GM12878 (cell line): Measurements from ENCODE around the gene ODC1. TPM values are rescaled to one million over a fixed set of nuclear protein-coding genes. Genes with fewer than 3 reads are reported as not detected.
"Not testable (repeated sequence)": the region's sequence is repeated elsewhere in the genome, so short reads cannot be mapped to it uniquely, and the experiment has no call there.

Experiments
- ATAC-seq: fragments of 200-7000 bp; cut with Tn5 transposase; 3 replicates; pipeline ENCODE4 v1.9.1; 2020; ENCODE audit warnings: mild to moderate bottlenecking, moderate library complexity
- BruUV-seq: library from RNA; stranded (reverse); fragments of 400-500 nt; replicated peaks from 2 replicates; lab custom pipeline; 2021; lab: Mats Ljungman, UMichigan
- CTCF ChIA-PET: fragments of 300-600 bp; sonication (Branson Sonifier 250); formaldehyde crosslinking; extraction: SDS; loops from one replicate; lab custom pipeline; 2021; ENCODE audit warnings: inconsistent platforms; lab: Yijun Ruan, JAX
- POLR2A ChIA-PET: fragments of 350-600 bp; formaldehyde crosslinking; extraction: SDS; loops from one replicate; lab custom pipeline; 2021; ENCODE audit warnings: inconsistent platforms; lab: Charles Lee
- RAD21 ChIA-PET: fragments of 300-600 bp; sonication (Branson Sonifier 250); formaldehyde crosslinking; loops from one replicate; lab custom pipeline; 2023; ENCODE audit warnings: antibody characterized with exemption; ENCODE audit not compliant: unreplicated experiment; lab: Charles Lee
- SMC1A ChIA-PET: fragments of 300-600 bp; sonication (Branson Sonifier 250); formaldehyde crosslinking; loops from one replicate; lab custom pipeline; 2023; ENCODE audit not compliant: unreplicated experiment, uncharacterized antibody; lab: Charles Lee
- DNase-seq: peaks from one replicate; pipeline ENCODE4 v3.0.0-alpha.2; 2011; ENCODE audit warnings: low read depth, low spot score
- FAIRE-seq: peaks from 3 replicates; lab custom pipeline; 2011; peaks lifted over from hg19 to GRCh38; lab: Jason Lieb, UNC
- H2AFZ ChIP-seq: 2 replicates; pipeline ENCODE4 v1.6.0; 2011; ENCODE audit warnings: low read depth, low read length, control low read depth; ENCODE audit not compliant: control insufficient read depth
- H3K27ac ChIP-seq: 2 replicates; pipeline ENCODE4 v1.5.1; 2011; ENCODE audit warnings: control low read depth; ENCODE audit not compliant: control insufficient read depth, insufficient read depth
- H3K27me3 ChIP-seq, 2 experiments: replicated peaks in 1 of 2; 2 replicates each; pipeline versions ENCODE4 v1.6.0 to v1.6.1; 2011; ENCODE audit warnings: low read length in 1 of 2; ENCODE audit not compliant: control insufficient read depth in 2 of 2, insufficient read depth in 2 of 2
- H3K36me3 ChIP-seq, 2 experiments: 2 replicates each; pipeline ENCODE4 v1.5.1; 2011; ENCODE audit warnings: low read length in 1 of 2; ENCODE audit not compliant: control insufficient read depth in 2 of 2, insufficient read depth in 2 of 2
- H3K4me1 ChIP-seq: 2 replicates; pipeline ENCODE4 v1.6.1; 2011; ENCODE audit warnings: mild to moderate bottlenecking, low read length, moderate library complexity, mixed read lengths; ENCODE audit not compliant: control insufficient read depth, insufficient read depth
- H3K4me2 ChIP-seq: 2 replicates; pipeline ENCODE4 v1.6.0; 2011; ENCODE audit warnings: control low read depth; ENCODE audit not compliant: control insufficient read depth, insufficient read depth
- H3K4me3 ChIP-seq: fragments of 200-600 bp; sonication (generic); 2 replicates; pipeline ENCODE4 v1.5.1; 2016
- H3K79me2 ChIP-seq: 2 replicates; pipeline ENCODE4 v1.6.0; 2011; ENCODE audit warnings: low read length; ENCODE audit not compliant: control insufficient read depth, insufficient read depth
- H3K9ac ChIP-seq: 2 replicates; pipeline ENCODE4 v1.8.0; 2011; ENCODE audit warnings: low read length, control low read depth, mixed read lengths; ENCODE audit not compliant: control insufficient read depth, insufficient read depth
- H3K9me3 ChIP-seq: replicated peaks from 3 replicates; pipeline ENCODE4 v1.5.1; 2011; ENCODE audit warnings: mild to moderate bottlenecking, low read length; ENCODE audit not compliant: control insufficient read depth, insufficient read depth
- H4K20me1 ChIP-seq: 2 replicates; pipeline ENCODE4 v1.6.0; 2011; ENCODE audit not compliant: control insufficient read depth, insufficient read depth
- TCF7 ChIP-seq: IDR thresholded peaks from 2 replicates; pipeline ENCODE4 v1.6.1; 2014; ENCODE audit warnings: antibody characterized with exemption, borderline replicate concordance
- WGBS: methylation state at CpG from one replicate; pipeline ENCODE4 v1.1.6; 2016; ENCODE audit warnings: low lambda C conversion rate; ENCODE audit not compliant: insufficient replicate concordance, insufficient coverage; ENCODE audit errors: missing lambda C conversion rate; 5-methylcytosine and 5-hydroxymethylcytosine counted together
- in situ Hi-C: fragments of 300-500 bp; cut with MboI; formaldehyde crosslinking; loops from 9 replicates; pipeline ENCODE4 v1.14.3; 2018; ENCODE audit warnings: mixed read lengths
- intact Hi-C: fragments of 100-400 bp; cut with micrococcal nuclease; formaldehyde crosslinking; loops from one replicate; pipeline ENCODE4 v1.14.2; 2022; ENCODE audit not compliant: unreplicated experiment
- polyA plus RNA-seq, 11 experiments: library from polyadenylated mRNA; depleted of rRNA in 4 of 11; unstranded in 6 of 11; stranded (reverse) in 5 of 11; fragments of >200 nt; fragmentation: Nextera tagmentation in 4 of 11; fragmentation: Illumina TruSeq in 1 of 11; extraction: Ambion mirVana in 4 of 11; extraction: Trizol in 1 of 11; gene quantifications; 1 replicate in 1 of 11; 2 replicates in 10 of 11; pipeline versions ENCODE4 v1.2.1 to v1.2.3, GENCODE V29; 2011 to 2016; ENCODE audit warnings: inconsistent platforms in 2 of 11, missing spikeins in 2 of 11, low read depth in 1 of 11
- total RNA-seq, 4 experiments: library from RNA; depleted of rRNA in 3 of 4; stranded (reverse); fragments of >200 nt in 3 of 4; fragmentation: Illumina TruSeq in 1 of 4; extraction: Trizol in 1 of 4; gene quantifications; 2 replicates each; pipeline versions ENCODE4 v1.2.1 to v1.2.3, GENCODE V29; 2013 to 2021

The ODC1 gene
- total and polyA plus RNA-seq, 10 of the 15 experiments (the other 5 are each of a cell fraction or from before 2014, with no cell fraction given), result 68.5 to 441 (median 340) TPM

DNA sequence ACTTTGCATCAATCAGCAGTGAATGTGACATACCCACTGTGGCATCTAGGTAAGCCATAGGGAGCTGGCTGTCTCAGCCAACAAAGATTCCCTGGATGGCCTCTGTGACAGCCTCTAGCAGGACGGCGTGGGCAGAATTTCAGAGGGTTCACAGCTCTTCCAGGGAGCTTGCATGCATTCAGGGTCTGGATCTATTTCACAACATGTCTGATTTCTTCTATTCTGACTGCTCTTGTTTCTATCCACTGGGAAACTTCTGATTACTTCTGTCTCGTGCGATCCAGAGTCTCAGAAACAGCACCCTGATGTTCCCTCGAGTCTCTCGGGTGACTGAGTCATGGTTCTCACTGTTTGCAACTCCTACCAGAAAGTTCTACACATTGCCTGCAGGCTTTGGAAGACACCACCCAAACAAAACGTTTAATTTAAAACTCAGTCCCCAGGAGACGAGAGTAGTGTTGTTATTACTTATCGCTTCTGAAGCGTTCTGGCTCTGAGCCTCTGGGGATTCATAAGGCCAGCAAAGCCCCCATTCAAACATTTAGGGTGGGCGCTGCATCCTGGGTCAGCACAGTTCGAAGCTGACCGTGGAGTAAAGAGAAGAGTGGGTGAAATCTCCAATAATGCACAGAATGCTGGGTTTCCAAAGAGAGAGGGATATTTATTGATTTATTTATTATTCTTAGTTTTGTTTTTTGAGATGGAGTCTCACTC, 41.9 kb upstream of the ODC1 start:
- TF ChIP-seq TCF7, result no peak
- Histone ChIP-seq H3K4me3 (no peak overlapping the region), H3K36me3 (no peaks in the 10 kb centered on the region), H3K27ac (no peak overlapping the region), H3K27me3 (no peaks in the 10 kb centered on the region), H3K4me2 (no peak overlapping the region), H3K9me3 (no peaks in the 10 kb centered on the region; the same call in 2 of the 3 replicates), H3K4me1 (peaks cover 10% of the 10 kb centered on the region), H3K9ac (no peak overlapping the region), H3K79me2 (no peaks in the 10 kb centered on the region), H2AFZ (no peak overlapping the region), H4K20me1 (no peaks in the 10 kb centered on the region)
- no TSS peak for BruUV-seq
- intact Hi-C loops (no loop called here), in situ Hi-C loops (no loop called here)
- CTCF ChIA-PET, result no interaction called here
- POLR2A ChIA-PET, result no interaction called here
- WGBS, result 18% methylated on average over 13 of the region's 13 CpGs
- SMC1A ChIA-PET, result no interaction called here
- ATAC-seq, result no peak
- RAD21 ChIA-PET, result no interaction called here
- no peak for FAIRE-seq
- no peak for DNase-seq

GRCh38 chr2:10488142-10488541, 40.0 kb upstream of the ODC1 start:
- SMC1A ChIA-PET, intact Hi-C loops, FAIRE-seq, RAD21 ChIA-PET, H3K4me1 ChIP-seq, H3K27me3 ChIP-seq, H3K4me3 ChIP-seq, H4K20me1 ChIP-seq, POLR2A ChIA-PET, ATAC-seq, in situ Hi-C loops, H3K27ac ChIP-seq, CTCF ChIA-PET, H3K9ac ChIP-seq, H3K9me3 ChIP-seq, H3K79me2 ChIP-seq, H3K4me2 ChIP-seq, DNase-seq, H3K36me3 ChIP-seq, H2AFZ ChIP-seq, BruUV-seq: not testable (repeated sequence)
- WGBS, result 47% methylated on average over 5 of the region's 8 CpGs

- SMC1A ChIA-PET, POLR2A ChIA-PET, H3K27me3 ChIP-seq, H3K9me3 ChIP-seq, H3K79me2 ChIP-seq, H3K4me2 ChIP-seq, DNase-seq, ATAC-seq, H3K4me3 ChIP-seq, in situ Hi-C loops, H3K36me3 ChIP-seq, RAD21 ChIA-PET, BruUV-seq, H3K27ac ChIP-seq, FAIRE-seq, H4K20me1 ChIP-seq, intact Hi-C loops, H3K9ac ChIP-seq, CTCF ChIA-PET, H3K4me1 ChIP-seq, H2AFZ ChIP-seq: not testable (repeated sequence)
- WGBS, result 26% methylated on average over 5 of the region's 5 CpGs
These were observed 39.6 kb upstream of the ODC1 start for GRCh38 chr2:10487741-10488104.
